Hepatocyte (in vitro differentiated cells): ENCODE data around the gene CRYBG2.

Experiments used
- EZH2 ChIP-seq: fragments of 200-600 bp; sonication (generic); IDR thresholded peaks from 2 replicates; pipeline ENCODE4 v1.6.1; 2016; ENCODE audit warnings: antibody characterized with exemption, mild to moderate bottlenecking, borderline replicate concordance
- EZH2phosphoT487 ChIP-seq: fragments of 200-600 bp; sonication (generic); IDR thresholded peaks from one replicate; pipeline ENCODE4 v1.6.1; 2018; ENCODE audit warnings: antibody characterized with exemption, mild to moderate bottlenecking, low read depth, moderate library complexity; ENCODE audit not compliant: unreplicated experiment, severe bottlenecking
- TF ChIP-seq, protein P1 (sequence below): fragments of 200-600 bp; sonication (generic); IDR thresholded peaks from 2 replicates; pipeline ENCODE4 v1.5.1; 2016; ENCODE audit warnings: antibody characterized with exemption, mild to moderate bottlenecking; ENCODE audit not compliant: poor library complexity

DNA sequence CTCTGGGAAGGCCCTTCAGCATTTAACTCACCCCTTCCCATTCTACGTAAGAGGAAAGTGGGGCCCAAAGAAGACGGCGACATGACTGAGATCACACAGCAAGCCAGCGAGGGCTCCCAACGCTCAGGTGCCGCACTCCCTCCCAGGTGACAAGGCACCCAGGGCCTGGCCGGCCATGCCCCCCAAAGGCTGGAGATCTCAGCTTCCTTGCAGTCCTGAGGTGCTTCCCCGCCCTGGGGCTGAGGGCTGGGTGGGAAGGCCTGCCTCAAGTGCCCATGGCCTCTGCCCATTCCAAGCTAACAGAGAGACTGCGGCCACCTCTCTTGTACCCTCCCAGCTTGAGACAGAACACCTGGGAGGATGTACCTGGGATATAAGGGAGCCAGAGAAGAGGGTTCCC lies 1.0 kb upstream of the CRYBG2 start:
- TF ChIP-seq, protein P1, sequence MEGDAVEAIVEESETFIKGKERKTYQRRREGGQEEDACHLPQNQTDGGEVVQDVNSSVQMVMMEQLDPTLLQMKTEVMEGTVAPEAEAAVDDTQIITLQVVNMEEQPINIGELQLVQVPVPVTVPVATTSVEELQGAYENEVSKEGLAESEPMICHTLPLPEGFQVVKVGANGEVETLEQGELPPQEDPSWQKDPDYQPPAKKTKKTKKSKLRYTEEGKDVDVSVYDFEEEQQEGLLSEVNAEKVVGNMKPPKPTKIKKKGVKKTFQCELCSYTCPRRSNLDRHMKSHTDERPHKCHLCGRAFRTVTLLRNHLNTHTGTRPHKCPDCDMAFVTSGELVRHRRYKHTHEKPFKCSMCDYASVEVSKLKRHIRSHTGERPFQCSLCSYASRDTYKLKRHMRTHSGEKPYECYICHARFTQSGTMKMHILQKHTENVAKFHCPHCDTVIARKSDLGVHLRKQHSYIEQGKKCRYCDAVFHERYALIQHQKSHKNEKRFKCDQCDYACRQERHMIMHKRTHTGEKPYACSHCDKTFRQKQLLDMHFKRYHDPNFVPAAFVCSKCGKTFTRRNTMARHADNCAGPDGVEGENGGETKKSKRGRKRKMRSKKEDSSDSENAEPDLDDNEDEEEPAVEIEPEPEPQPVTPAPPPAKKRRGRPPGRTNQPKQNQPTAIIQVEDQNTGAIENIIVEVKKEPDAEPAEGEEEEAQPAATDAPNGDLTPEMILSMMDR: no peak
- TF ChIP-seq EZH2phosphoT487 (no peak), EZH2 (no peak)
